ENCODE data around the gene ZBTB37.
"Not testable (repeated sequence)": the region's sequence is repeated elsewhere in the genome, so short reads cannot be mapped to it uniquely, and the experiment has no call there.

The ZBTB37 gene

DNA sequence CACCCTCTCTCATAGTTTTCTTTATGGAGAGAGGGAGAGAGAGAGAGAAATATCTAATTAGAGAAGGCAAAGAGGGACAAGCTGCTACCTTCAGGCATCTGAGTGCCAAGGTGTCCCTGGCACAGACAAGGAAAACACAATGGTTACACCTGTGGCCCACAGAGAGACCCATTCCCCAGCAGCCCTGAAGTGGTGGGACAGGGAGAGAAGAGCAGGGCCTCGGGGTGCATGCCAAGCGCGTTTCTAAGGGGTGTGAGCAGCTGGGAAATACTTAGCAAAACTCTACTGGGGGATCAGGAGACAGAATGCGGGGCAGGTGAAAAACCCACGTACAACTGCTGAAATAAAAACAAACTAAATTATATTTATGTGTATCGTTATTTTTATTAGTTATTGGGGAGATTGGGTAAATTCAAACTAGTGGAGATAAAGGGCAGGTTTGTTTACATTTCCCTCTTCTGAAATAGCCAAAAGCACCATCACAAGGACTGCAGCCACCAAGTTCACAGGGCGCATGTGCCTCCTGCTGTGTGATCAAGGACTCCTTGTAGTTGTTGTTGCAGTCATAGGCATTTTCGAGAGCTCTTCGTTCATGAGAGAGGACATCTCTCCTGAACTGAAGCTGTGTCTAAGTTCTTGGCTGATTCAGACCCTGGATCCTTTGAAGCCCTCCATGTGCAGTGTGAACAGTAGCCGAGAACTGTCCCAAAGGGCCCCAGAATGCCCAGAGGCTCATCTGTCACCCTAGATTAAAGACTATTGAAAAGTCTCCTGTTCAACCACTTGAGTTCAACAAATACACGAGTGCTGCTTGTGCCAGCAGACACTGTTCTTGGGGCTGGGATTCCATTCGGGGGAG is 49.7 kb downstream of the ZBTB37 start:
- DNase-seq (ENCODE audit: low read depth): no peak
- TF ChIP-seq CTCF (IDR thresholded peaks at IDR 0.05; ENCODE audit: low read depth, low read length, missing control alignments): no peak
- H3K4me3 ChIP-seq (ENCODE audit: low read depth, low read length): no peak overlapping the region

- no peak for DNase-seq (ENCODE audit: low read depth)
- TF ChIP-seq CTCF (IDR thresholded peaks at IDR 0.05; ENCODE audit: low read depth, low read length, missing control alignments): no peak
- H3K4me3 ChIP-seq (ENCODE audit: low read depth, low read length): no peak overlapping the region
Observed at GRCh38 chr1:173920861-173921260, 52.7 kb downstream of the ZBTB37 start.

DNA sequence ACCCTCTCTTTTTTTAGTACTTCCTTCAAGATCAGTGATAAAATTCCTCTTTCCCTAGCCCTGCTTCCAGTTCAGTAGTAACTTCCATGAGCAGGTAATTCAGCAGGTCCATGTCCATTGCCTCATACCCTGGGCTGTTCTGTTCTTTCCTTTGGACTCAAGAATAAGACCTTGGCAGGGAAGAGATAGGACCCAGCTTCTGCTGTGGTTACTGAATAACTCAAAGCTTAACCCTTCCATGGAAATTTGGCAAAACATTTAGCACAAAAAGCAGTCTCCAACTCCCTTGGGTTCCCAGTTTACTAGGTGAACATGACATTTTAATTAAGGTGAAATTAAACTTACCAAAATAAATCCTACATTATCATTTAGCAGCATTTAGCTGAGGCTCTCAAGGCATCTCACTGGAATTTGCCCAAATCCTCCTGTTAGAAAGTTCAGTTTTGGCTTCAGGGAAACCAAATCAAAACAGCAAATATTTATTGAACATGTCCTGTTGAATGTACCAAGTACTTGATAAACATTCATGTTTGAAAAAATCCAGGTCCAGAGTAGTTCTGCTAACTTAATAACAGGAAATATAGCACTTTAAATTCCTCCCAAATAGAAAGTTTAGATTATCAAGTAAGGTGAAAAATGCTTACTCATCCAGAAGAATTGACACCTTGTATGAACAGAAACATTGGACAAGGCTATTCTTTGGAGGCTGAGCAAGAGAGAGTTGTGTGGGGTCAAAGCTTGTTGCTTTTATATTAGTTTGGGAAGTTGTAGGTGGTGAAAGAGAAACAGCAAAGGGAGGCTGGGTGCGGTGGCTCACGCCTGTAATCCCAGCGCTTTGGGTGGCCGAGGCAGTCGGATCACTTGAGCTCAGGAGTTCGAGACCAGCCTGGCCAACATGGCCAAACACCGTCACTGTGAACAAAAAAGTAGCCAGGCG is 57.4 kb downstream of the ZBTB37 start:
- no peak overlapping the region for H3K4me3 ChIP-seq (ENCODE audit: low read depth, low read length)
- no peak for DNase-seq (ENCODE audit: low read depth)
- no peak for TF ChIP-seq CTCF (IDR thresholded peaks at IDR 0.05; ENCODE audit: low read depth, low read length, missing control alignments)

- H3K4me3 ChIP-seq (ENCODE audit: low read depth, low read length); DNase-seq (ENCODE audit: low read depth): not testable (repeated sequence)
Observed at GRCh38 chr1:173930541-173930940, 62.4 kb downstream of the ZBTB37 start.

DNA sequence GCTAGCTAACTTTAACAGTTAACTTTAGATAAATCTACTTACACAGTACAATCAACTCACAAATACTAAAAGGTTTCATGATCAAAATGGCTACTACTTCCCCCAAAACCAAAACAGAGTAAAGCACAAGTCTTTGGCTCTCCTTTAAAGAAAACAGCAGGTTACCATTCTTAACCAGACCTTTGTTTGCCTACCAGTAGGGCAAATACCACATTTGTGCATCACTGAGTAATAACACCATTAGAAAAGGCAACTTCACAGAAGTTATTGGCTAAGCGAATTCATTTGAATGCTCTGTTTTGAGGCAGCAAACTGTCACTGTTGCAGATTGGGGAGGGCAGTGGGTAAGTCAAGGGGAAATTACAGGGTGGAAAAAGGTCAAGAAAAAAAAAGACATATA is 66.3 kb downstream of the ZBTB37 start:
- TF ChIP-seq CTCF (IDR thresholded peaks at IDR 0.05; ENCODE audit: low read depth, low read length, missing control alignments): no peak
- no peak overlapping the region for H3K4me3 ChIP-seq (ENCODE audit: low read depth, low read length)
- no peak for DNase-seq (ENCODE audit: low read depth)

- DNase-seq (ENCODE audit: low read depth): no peak
- no peak for TF ChIP-seq CTCF (IDR thresholded peaks at IDR 0.05; ENCODE audit: low read depth, low read length, missing control alignments)
- H3K4me3 ChIP-seq (ENCODE audit: low read depth, low read length): no peak overlapping the region
Observed at GRCh38 chr1:173937062-173937461, 68.9 kb downstream of the ZBTB37 start.

- no peak for TF ChIP-seq CTCF (IDR thresholded peaks at IDR 0.05; ENCODE audit: low read depth, low read length, missing control alignments)
- H3K4me3 ChIP-seq (ENCODE audit: low read depth, low read length): no peak overlapping the region
- no peak for DNase-seq (ENCODE audit: low read depth)
Observed at GRCh38 chr1:173946380-173946921, 78.3 kb downstream of the ZBTB37 start.

All from GM12864 (cell line).